ENCODE data around the gene CYP3A5.
"Not testable (repeated sequence)": the region's sequence is repeated elsewhere in the genome, so short reads cannot be mapped to it uniquely, and the experiment has no call there.

The CYP3A5 gene

GRCh38 chr7:99679400-99680191, at the start of gene CYP3A5:
Gene CYP3A5, minus strand, starts transcription at chr7:99679996. Its CDS starts 100 bp downstream, at chr7:99679896.
- DNase-seq (ENCODE audit: extremely low spot score) = no peak
- TF ChIP-seq, protein P1, sequence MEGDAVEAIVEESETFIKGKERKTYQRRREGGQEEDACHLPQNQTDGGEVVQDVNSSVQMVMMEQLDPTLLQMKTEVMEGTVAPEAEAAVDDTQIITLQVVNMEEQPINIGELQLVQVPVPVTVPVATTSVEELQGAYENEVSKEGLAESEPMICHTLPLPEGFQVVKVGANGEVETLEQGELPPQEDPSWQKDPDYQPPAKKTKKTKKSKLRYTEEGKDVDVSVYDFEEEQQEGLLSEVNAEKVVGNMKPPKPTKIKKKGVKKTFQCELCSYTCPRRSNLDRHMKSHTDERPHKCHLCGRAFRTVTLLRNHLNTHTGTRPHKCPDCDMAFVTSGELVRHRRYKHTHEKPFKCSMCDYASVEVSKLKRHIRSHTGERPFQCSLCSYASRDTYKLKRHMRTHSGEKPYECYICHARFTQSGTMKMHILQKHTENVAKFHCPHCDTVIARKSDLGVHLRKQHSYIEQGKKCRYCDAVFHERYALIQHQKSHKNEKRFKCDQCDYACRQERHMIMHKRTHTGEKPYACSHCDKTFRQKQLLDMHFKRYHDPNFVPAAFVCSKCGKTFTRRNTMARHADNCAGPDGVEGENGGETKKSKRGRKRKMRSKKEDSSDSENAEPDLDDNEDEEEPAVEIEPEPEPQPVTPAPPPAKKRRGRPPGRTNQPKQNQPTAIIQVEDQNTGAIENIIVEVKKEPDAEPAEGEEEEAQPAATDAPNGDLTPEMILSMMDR (IDR thresholded peaks at IDR 0.05; ENCODE audit: control extremely low read depth, extremely low read depth, low read depth, missing control alignments) = no peak
- ChIA-PET CTCF (interaction anchor here (1.0 to 2.2 kb wide), 4 partner anchors 9 to 109 kb away, joined by 3 to 8 read pairs (median 4); no protein-coding TSS in a partner anchor), POLR2A (no interaction called here)

DNA sequence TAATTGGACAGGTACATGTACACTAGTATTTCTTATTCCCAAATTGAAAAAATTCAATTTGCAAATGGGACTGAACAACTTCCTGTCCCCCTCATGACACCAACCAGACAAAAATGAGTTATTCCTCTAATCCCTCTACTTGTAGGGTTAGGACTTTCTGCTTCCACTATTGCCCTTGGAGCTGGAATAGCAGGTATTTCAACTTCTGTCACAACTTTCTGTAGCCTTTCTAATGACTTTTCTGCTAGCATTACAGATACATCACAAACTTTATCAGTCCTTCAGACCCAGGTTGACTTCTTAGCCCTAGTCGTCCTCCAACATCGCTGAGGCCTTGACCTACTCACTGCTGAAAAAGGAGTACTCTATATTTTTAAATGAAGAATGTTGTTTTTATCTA, 48.8 kb upstream of the CYP3A5 start:
- ChIA-PET CTCF (no interaction called here), POLR2A (no interaction called here)
- DNase-seq (ENCODE audit: extremely low spot score) = no peak
- TF ChIP-seq, protein P1 (IDR thresholded peaks at IDR 0.05; ENCODE audit: control extremely low read depth, extremely low read depth, low read depth, missing control alignments) = no peak

DNA sequence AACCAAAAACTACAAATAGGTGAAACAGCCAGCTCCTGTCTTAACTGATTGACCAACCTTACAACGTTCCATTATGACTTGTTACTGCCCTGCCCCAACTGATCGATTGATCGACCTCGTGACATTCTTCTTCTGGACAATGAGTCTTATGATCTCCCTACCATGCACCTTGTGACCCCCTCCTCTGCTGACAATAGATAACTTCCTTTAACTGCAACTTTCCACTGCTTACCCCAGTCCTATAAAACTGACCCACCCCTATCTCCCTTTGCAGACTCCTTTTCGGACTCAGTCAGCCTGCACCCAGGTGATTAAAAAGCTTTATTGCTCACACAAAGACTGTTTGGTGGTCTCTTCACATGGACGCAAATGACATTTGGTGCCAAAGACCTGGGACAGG, 43.4 kb upstream of the CYP3A5 start:
- CTCF ChIA-PET; POLR2A ChIA-PET; DNase-seq (ENCODE audit: extremely low spot score): not testable (repeated sequence)

DNA sequence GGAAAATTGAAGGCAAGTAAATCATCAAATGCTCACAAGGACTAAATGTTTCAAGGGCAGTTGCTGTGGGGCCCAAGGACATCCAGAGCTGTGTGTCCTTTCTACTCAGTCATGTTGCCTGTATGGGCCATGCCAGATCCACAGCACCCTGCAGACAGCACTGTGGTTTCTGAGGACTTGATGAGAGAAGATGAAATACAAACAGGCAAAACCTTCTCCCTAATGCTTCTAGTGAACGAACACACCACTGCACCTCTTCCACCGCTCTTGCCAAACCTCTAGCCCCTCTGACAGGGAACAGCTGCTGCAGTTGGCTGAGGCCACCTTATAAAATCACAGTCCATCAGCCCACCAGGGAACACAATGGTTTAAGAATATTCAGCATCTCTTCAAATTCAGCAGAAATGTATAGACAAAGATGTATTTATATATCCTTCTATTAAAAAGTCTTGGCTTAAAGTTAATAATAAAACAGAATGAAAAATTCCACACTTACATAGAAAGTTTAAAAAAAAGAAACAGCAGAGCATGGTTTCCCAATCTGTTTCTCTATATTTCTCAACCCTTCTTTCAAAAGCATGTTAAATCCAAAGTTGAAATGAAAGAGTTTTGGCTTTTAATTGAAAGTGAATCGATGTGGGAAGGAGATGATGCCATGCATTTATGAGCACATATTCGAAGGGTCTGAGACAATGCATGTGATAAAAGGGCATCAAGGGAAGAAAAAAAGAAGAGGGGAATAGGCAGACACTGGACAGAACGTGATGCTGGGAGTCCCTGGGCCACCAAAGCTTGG, 41.2 kb upstream of the CYP3A5 start:
- no peak for DNase-seq (ENCODE audit: extremely low spot score)
- POLR2A ChIA-PET = no interaction called here
- TF ChIP-seq, protein P1 (IDR thresholded peaks at IDR 0.05; ENCODE audit: control extremely low read depth, extremely low read depth, low read depth, missing control alignments) = no peak
- CTCF ChIA-PET = interaction anchor here (1.1 to 1.2 kb wide), 2 partner anchors 11 to 17 kb away, joined by 3 read pairs; no protein-coding TSS in a partner anchor

DNA sequence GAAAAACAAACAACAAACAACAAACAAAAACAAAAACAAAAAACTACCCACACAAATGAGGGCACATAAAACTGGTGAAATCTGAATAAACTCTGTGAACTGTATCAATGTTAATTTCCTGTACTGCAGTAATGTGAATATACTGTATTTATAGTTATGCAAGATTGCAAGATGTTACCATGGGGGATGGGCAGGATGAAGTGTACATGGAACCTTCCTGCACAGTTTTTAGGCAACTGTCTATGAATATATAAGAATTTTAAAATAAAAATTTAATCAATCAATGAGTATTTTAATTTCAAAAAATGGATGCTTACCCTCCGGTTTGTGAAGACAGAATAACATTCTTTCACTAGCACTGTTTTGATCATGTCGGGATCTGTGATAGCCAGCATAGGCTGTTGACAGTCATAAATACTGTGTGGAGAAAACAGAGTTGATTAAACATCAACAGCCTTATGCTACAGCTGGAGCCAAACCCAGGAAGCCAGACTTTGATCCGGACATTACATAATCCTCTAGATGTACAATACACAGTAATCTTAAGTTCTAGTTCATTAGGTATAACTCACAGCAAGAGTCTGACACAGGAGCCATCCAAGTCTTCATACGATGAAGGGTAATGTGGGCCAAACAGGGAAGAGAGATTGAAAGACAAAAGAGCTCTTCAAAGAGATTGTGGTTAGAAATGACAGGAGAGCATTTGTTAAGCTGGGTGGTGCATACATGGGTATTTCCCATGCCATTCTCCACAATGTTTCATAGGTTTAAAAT, 40.4 kb upstream of the CYP3A5 start:
- ChIA-PET POLR2A (no interaction called here), CTCF (interaction anchor here (1.1 kb wide), 1 partner anchor 18 kb away, joined by 3 read pairs; no protein-coding TSS in a partner anchor)
- DNase-seq (ENCODE audit: extremely low spot score) = no peak
- TF ChIP-seq, protein P1 (IDR thresholded peaks at IDR 0.05; ENCODE audit: control extremely low read depth, extremely low read depth, low read depth, missing control alignments) = no peak

GRCh38 chr7:99713995-99714570, 34.3 kb upstream of the CYP3A5 start:
- POLR2A ChIA-PET = no interaction called here
- TF ChIP-seq, protein P1 (IDR thresholded peaks at IDR 0.05; ENCODE audit: control extremely low read depth, extremely low read depth, low read depth, missing control alignments) = no peak

More at GRCh38 chr7:99713995-99714570, 34.3 kb upstream of the CYP3A5 start:
- CTCF ChIA-PET = no interaction called here
- no peak for DNase-seq (ENCODE audit: extremely low spot score)

Measured in GM10248 (cell line).